Measurements from ENCODE around the gene MEF2D.

- no peak for TF ChIP-seq POLR2AphosphoS5 (IDR thresholded peaks at IDR 0.05)
- TF ChIP-seq POLR2A (IDR thresholded peaks at IDR 0.05): no peak
- TF ChIP-seq, protein P1, sequence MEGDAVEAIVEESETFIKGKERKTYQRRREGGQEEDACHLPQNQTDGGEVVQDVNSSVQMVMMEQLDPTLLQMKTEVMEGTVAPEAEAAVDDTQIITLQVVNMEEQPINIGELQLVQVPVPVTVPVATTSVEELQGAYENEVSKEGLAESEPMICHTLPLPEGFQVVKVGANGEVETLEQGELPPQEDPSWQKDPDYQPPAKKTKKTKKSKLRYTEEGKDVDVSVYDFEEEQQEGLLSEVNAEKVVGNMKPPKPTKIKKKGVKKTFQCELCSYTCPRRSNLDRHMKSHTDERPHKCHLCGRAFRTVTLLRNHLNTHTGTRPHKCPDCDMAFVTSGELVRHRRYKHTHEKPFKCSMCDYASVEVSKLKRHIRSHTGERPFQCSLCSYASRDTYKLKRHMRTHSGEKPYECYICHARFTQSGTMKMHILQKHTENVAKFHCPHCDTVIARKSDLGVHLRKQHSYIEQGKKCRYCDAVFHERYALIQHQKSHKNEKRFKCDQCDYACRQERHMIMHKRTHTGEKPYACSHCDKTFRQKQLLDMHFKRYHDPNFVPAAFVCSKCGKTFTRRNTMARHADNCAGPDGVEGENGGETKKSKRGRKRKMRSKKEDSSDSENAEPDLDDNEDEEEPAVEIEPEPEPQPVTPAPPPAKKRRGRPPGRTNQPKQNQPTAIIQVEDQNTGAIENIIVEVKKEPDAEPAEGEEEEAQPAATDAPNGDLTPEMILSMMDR (IDR thresholded peaks at IDR 0.05): no peak
These were observed 35.6 kb downstream of the MEF2D start for GRCh38 chr1:156464825-156465452.
